ENCODE data around the gene DCAF10.
"Not testable (repeated sequence)": the region's sequence is repeated elsewhere in the genome, so short reads cannot be mapped to it uniquely, and the experiment has no call there.

DCAF10 gene

GRCh38 chr9:37792122-37792521, 8.5 kb upstream of the DCAF10 start:
- DNase-seq (ENCODE audit: low read depth): no peak

GRCh38 chr9:37796232-37796631, 4.4 kb upstream of the DCAF10 start:
- DNase-seq (ENCODE audit: low read depth): no peak

GRCh38 chr9:37798677-37799076, 1.9 kb upstream of the DCAF10 start:
- DNase-seq (ENCODE audit: low read depth): no peak

GRCh38 chr9:37801287-37801850, 772 bp downstream of the DCAF10 start:
- DNase-seq (ENCODE audit: low read depth): no peak

- no peak for DNase-seq (ENCODE audit: low read depth)
These were observed 1.5 kb downstream of the DCAF10 start for GRCh38 chr9:37801959-37802711.

GRCh38 chr9:37806271-37806670, 5.7 kb downstream of the DCAF10 start:
- no peak for DNase-seq (ENCODE audit: low read depth)

GRCh38 chr9:37809676-37810075, 9.1 kb downstream of the DCAF10 start:
- DNase-seq (ENCODE audit: low read depth): not testable (repeated sequence)

GRCh38 chr9:37811906-37812476, 11.4 kb downstream of the DCAF10 start:
- DNase-seq (ENCODE audit: low read depth): no peak

- DNase-seq (ENCODE audit: low read depth): no peak
These were observed 12.3 kb downstream of the DCAF10 start for GRCh38 chr9:37812773-37813379.

GRCh38 chr9:37818849-37819248, 18.3 kb downstream of the DCAF10 start:
- DNase-seq (ENCODE audit: low read depth): no peak

- DNase-seq (ENCODE audit: low read depth): no peak
These were observed 19.5 kb downstream of the DCAF10 start for GRCh38 chr9:37820142-37820541.

GRCh38 chr9:37825174-37825573, 24.6 kb downstream of the DCAF10 start:
- DNase-seq (ENCODE audit: low read depth): not testable (repeated sequence)

- no peak for DNase-seq (ENCODE audit: low read depth)
These were observed 27.0 kb downstream of the DCAF10 start for GRCh38 chr9:37827483-37828165.

- no peak for DNase-seq (ENCODE audit: low read depth)
These were observed 35.2 kb downstream of the DCAF10 start for GRCh38 chr9:37835821-37836220.

- no peak for DNase-seq (ENCODE audit: low read depth)
These were observed 35.8 kb downstream of the DCAF10 start for GRCh38 chr9:37836386-37836785.

GRCh38 chr9:37839496-37840461, 39.2 kb downstream of the DCAF10 start:
- no peak for DNase-seq (ENCODE audit: low read depth)

- DNase-seq (ENCODE audit: low read depth): peak; percentile 30
These were observed 40.1 kb downstream of the DCAF10 start for GRCh38 chr9:37840560-37841194.

GRCh38 chr9:37852222-37852621, 51.6 kb downstream of the DCAF10 start:
- no peak for DNase-seq (ENCODE audit: low read depth)

- DNase-seq (ENCODE audit: low read depth): no peak
These were observed 56.0 kb downstream of the DCAF10 start for GRCh38 chr9:37856551-37856950.

GRCh38 chr9:37859043-37859442, 58.4 kb downstream of the DCAF10 start:
- no peak for DNase-seq (ENCODE audit: low read depth)

GRCh38 chr9:37862530-37862929, 61.9 kb downstream of the DCAF10 start:
- no peak for DNase-seq (ENCODE audit: low read depth)
